ENCODE results near the gene PADI1.

- TF ChIP-seq CTCF (IDR thresholded peaks at IDR 0.05) (no peak), POLR2A (IDR thresholded peaks at IDR 0.05) (no peak)
Observed at GRCh38 chr1:17197696-17198095, 7.2 kb upstream of the PADI1 start.
